TTC549 (cell line): ENCODE data around the gene NOP16.

Source experiments
- FAIRE-seq: peaks from 2 replicates; lab custom pipeline; 2012; peaks lifted over from hg19 to GRCh38; lab: Jason Lieb, UNC

Gene NOP16

GRCh38 chr5:176388444-176389134 is at the start of gene NOP16, which contains the start of gene HIGD2A:
NOP16 (minus strand) TSS chr5:176388598; CDS start chr5:176388539, 59 bp downstream.
HIGD2A (plus strand) TSS chr5:176388751; CDS start chr5:176388820, 69 bp downstream.
- FAIRE-seq, result peak; percentile 86

- no peak for FAIRE-seq
These were observed 48.3 kb upstream of the NOP16 start for GRCh38 chr5:176436656-176437055.

- FAIRE-seq, result no peak
These were observed 44.3 kb upstream of the NOP16 start for GRCh38 chr5:176432707-176433106.

- FAIRE-seq, result no peak
These were observed 41.6 kb upstream of the NOP16 start for GRCh38 chr5:176429972-176430371.

- FAIRE-seq, result no peak
These were observed 39.6 kb upstream of the NOP16 start for GRCh38 chr5:176427971-176428370.

GRCh38 chr5:176426876-176427275 is 38.5 kb upstream of the NOP16 start:
- FAIRE-seq, result no peak

- FAIRE-seq, result no peak
These were observed 37.4 kb upstream of the NOP16 start for GRCh38 chr5:176425791-176426190.

- FAIRE-seq, result no peak
These were observed 36.7 kb upstream of the NOP16 start for GRCh38 chr5:176425138-176425537.

GRCh38 chr5:176424181-176424580 is 35.8 kb upstream of the NOP16 start:
- FAIRE-seq, result no peak

GRCh38 chr5:176420972-176421544 is 32.7 kb upstream of the NOP16 start:
- FAIRE-seq, result no peak

- no peak for FAIRE-seq
These were observed 31.7 kb upstream of the NOP16 start for GRCh38 chr5:176420086-176420485.

- no peak for FAIRE-seq
These were observed 29.9 kb upstream of the NOP16 start for GRCh38 chr5:176418251-176418650.

GRCh38 chr5:176416965-176417364 is 28.6 kb upstream of the NOP16 start:
- no peak for FAIRE-seq

GRCh38 chr5:176415952-176416924 is 27.8 kb upstream of the NOP16 start, which contains the start of gene CLTB:
CLTB (minus strand) TSS chr5:176416539; CDS start chr5:176416363, 176 bp downstream.
- FAIRE-seq, result no peak

GRCh38 chr5:176415240-176415951 is 27.0 kb upstream of the NOP16 start:
- no peak for FAIRE-seq

GRCh38 chr5:176414704-176415103 is 26.3 kb upstream of the NOP16 start:
- FAIRE-seq, result no peak

- FAIRE-seq, result no peak
These were observed 25.4 kb upstream of the NOP16 start for GRCh38 chr5:176413709-176414191.

- FAIRE-seq, result no peak
These were observed 24.8 kb upstream of the NOP16 start for GRCh38 chr5:176413255-176413565.

GRCh38 chr5:176412517-176413254 is 24.3 kb upstream of the NOP16 start:
- no peak for FAIRE-seq

- no peak for FAIRE-seq
These were observed 22.2 kb upstream of the NOP16 start for GRCh38 chr5:176410486-176411180.

GRCh38 chr5:176409765-176410164 is 21.4 kb upstream of the NOP16 start:
- FAIRE-seq, result no peak
